ENCODE measurements around the gene ADIPOR2.

DNA sequence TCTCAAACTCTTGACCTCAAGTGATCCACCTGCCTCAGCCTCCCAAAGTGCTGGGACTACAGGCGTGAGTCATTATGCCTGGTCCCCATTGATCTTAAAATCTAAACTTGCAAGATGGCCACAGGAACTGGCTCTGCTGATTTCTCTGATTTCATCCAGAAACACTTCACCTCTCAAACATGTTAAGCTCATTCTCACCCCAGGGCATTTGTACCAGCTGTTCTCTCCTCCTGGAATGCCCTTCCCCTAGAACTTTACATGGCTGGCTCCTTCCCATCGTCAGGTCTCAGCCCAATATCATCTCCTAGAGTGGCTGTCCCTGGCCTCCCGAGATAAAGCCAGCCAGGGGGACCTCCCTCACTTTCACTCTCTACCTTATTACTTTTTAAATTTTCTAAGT is 124.2 kb downstream of the ADIPOR2 start:
- TF ChIP-seq, protein P1, sequence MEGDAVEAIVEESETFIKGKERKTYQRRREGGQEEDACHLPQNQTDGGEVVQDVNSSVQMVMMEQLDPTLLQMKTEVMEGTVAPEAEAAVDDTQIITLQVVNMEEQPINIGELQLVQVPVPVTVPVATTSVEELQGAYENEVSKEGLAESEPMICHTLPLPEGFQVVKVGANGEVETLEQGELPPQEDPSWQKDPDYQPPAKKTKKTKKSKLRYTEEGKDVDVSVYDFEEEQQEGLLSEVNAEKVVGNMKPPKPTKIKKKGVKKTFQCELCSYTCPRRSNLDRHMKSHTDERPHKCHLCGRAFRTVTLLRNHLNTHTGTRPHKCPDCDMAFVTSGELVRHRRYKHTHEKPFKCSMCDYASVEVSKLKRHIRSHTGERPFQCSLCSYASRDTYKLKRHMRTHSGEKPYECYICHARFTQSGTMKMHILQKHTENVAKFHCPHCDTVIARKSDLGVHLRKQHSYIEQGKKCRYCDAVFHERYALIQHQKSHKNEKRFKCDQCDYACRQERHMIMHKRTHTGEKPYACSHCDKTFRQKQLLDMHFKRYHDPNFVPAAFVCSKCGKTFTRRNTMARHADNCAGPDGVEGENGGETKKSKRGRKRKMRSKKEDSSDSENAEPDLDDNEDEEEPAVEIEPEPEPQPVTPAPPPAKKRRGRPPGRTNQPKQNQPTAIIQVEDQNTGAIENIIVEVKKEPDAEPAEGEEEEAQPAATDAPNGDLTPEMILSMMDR (IDR thresholded peaks at IDR 0.05) = no peak
- no peak for TF ChIP-seq POLR2A (IDR thresholded peaks at IDR 0.05)

Measured in lower leg skin (tissue), 3 donors.